Measurements from ENCODE around the gene FOXK1.
"Not testable (repeated sequence)": the region's sequence is repeated elsewhere in the genome, so short reads cannot be mapped to it uniquely, and the experiment has no call there.

The FOXK1 gene

DNA sequence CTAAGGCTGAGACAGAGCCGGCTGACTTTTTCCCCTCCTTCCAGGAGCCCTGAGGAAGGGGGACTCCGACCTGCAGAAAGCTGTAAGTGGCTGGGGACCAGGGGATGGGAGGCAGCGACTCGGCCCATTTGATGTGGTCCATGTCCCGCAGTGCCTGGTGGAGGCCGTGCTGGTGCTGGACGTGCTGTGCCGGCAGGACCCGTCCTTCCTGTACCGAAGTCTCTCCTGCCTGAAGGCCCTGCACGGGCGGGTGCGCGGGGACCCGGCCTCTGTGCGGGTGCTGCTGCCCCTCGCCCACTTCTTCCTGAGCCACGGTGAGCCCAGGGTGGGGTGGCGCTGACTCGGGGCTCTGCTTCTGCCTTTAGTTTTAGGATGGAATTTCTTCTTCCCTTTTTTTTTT, 103.3 kb downstream of the FOXK1 start:
- peaks cover 20% of the 10 kb centered on the region for H3K36me3 Mint-ChIP-seq (ENCODE audit: low read depth)
- H3K27me3 Mint-ChIP-seq (ENCODE audit: low read depth) = no peaks in the 10 kb centered on the region
- no peaks in the 10 kb centered on the region for H3K9me3 Mint-ChIP-seq
- no peaks in the 10 kb centered on the region for H3K4me1 Mint-ChIP-seq (ENCODE audit: low read depth)
- DNase-seq (ENCODE audit: low spot score) = no peak
- no peak overlapping the region for H3K27ac Mint-ChIP-seq
- H3K4me3 Mint-ChIP-seq = no peak overlapping the region

DNA sequence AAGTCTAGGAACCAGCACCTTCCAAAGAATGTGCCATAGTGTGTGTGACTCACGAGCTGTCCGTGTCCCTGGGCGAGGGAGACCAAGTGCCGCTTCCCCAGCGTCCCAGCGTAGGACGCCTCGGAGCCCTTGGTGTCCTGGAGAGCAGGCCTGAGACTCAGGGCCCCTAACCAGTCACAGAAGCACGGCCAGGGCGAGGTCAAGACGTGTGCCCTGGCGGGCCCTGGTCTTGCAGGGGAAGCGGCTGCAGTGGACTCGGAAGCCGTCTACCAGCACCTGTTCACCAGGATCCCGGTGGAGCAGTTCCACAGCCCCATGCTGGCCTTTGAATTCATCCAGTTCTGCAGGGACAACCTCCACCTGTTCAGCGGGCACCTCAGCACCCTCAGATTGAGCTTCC, 103.9 kb downstream of the FOXK1 start:
- no peak for DNase-seq (ENCODE audit: low spot score)
- Mint-ChIP-seq H3K9me3 (no peaks in the 10 kb centered on the region), H3K27ac (no peak overlapping the region), H3K27me3 (ENCODE audit: low read depth) (no peaks in the 10 kb centered on the region), H3K36me3 (ENCODE audit: low read depth) (peaks cover 18% of the 10 kb centered on the region), H3K4me3 (no peak overlapping the region), H3K4me1 (ENCODE audit: low read depth) (no peaks in the 10 kb centered on the region)

DNA sequence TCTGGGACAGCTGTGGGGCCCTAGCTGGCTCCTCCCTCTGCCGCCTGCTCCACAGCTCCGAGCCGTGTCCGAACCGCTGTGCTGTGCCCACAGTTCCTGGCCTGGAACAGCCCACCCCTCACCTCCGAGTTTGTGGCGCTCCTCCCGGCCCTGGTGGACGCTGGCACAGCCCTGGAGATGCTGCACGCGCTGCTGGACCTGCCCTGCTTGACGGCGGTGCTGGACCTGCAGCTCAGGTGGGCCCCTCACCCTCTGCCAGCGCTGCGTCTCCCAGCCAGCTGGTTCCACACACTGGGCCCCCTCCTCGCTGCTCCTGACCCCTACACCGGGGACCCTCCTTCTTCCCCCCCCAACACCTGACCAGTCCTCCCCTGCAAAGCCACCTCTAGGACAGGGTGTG, 105.4 kb downstream of the FOXK1 start:
- Mint-ChIP-seq H3K27ac (no peak overlapping the region), H3K27me3 (ENCODE audit: low read depth) (no peaks in the 10 kb centered on the region), H3K9me3 (no peaks in the 10 kb centered on the region), H3K4me3 (no peak overlapping the region), H3K4me1 (ENCODE audit: low read depth) (no peaks in the 10 kb centered on the region), H3K36me3 (ENCODE audit: low read depth) (peaks cover 15% of the 10 kb centered on the region)
- no peak for DNase-seq (ENCODE audit: low spot score)

DNA sequence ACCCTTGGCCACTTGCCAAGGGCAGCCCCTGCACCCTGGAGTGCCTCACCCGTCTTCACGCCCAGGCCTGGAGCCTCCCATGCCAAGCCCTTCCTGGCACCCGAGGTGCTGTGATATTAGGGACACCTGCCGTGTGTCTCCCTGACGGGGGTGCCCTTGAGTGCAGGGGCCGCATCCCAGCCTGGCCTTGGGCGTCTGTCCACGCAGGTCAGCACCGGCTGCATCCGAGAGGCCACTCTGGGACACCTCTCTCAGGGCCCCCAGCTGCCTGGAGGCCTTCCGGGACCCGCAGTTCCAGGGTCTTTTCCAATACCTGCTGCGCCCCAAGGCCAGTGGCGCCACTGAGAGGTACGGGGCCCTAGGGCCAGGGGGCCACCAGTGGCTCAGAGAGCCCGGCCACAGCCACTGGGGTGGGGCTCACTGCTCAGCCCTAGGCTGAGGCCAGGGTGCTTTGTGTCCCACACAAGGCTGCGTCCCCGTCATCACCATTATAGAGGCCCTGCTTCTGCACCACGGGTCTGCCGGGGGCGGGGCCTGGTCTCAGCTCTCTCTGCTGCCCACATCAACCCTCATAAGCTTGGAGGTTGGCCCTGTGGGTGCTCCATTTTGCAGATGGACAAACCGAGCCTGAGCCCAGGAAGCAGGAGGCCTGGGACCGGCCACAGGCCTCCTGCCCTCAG, 106.0 kb downstream of the FOXK1 start:
- no peaks in the 10 kb centered on the region for H3K4me1 Mint-ChIP-seq (ENCODE audit: low read depth)
- H3K27me3 Mint-ChIP-seq (ENCODE audit: low read depth) = no peaks in the 10 kb centered on the region
- H3K27ac Mint-ChIP-seq = no peak overlapping the region
- DNase-seq (ENCODE audit: low spot score) = no peak
- H3K36me3 Mint-ChIP-seq (ENCODE audit: low read depth) = peaks cover 15% of the 10 kb centered on the region
- H3K9me3 Mint-ChIP-seq = no peaks in the 10 kb centered on the region
- H3K4me3 Mint-ChIP-seq = no peak overlapping the region

DNA sequence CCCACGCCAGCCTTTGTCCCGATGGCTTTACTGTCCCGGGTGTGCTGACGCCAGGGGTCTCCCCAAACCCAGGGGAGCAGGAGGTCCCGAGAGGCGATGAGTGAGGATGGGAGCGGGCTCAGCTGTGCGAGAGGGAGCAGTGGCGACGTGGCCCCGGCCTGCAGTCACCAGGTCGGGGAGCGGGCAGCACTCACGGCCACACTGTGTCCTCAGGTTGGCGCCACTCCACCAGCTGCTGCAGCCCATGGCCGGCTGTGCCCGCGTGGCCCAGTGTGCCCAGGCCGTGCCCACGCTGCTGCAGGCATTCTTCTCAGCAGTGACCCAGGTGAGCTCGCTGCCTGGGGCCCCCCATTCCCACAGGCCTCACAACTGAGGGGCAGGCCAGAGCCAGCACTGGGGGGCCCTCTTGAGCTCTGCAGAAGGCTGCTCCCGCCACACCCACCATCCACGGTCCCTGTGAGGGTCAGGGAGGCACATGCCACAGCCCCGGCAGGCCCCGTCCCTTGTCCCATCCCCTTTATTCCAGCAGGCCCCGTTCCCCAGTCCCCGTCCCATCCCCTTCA, 106.6 kb downstream of the FOXK1 start:
- H3K27ac Mint-ChIP-seq = no peak overlapping the region
- no peaks in the 10 kb centered on the region for H3K9me3 Mint-ChIP-seq
- H3K27me3 Mint-ChIP-seq (ENCODE audit: low read depth) = no peaks in the 10 kb centered on the region
- no peaks in the 10 kb centered on the region for H3K4me1 Mint-ChIP-seq (ENCODE audit: low read depth)
- peaks cover 15% of the 10 kb centered on the region for H3K36me3 Mint-ChIP-seq (ENCODE audit: low read depth)
- no peak for DNase-seq (ENCODE audit: low spot score)
- H3K4me3 Mint-ChIP-seq = no peak overlapping the region

DNA sequence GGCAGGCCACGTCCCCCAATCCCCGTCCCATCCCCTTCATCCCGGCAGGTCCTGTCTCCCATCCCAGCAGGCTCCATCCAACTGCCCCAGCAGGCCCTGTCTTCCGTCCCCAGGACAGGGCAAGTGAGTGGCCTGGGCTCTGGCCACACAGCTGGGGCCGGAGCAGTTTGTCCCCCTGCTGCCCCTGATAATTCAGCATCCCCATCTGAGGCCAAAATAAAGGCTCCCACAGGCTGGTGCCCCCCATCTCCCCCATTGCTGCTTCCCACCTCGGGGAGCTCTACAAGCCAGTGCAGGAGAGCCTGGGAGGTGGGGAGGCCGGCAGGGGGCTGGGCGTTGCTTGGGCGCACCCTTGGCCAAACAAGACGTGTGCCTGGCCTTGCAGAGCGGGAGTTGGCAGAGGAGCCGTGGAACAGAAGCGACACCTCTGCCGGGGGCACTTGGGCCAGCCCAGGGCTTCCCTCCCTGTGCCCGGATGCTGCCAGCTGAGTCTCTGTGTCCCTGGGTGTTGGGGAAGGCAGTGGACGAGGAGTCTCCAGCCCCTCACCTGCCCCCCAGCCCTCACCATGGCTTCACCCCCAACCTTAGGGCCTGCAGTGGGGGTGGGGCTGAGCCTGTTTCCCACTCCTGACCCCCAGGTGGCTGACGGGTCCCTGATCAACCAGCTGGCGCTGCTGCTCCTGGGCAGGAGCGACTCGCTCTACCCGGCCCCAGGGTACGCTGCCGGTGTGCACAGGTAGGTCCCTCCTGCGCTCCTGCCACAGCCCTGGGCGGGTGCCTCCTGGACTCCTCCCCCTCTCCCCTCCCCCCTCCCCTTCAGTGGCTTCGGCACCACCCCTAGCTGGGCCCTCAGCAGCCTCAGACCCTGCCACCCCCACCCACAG, 107.3 kb downstream of the FOXK1 start:
- no peaks in the 10 kb centered on the region for H3K9me3 Mint-ChIP-seq
- H3K36me3 Mint-ChIP-seq (ENCODE audit: low read depth) = peaks cover 16% of the 10 kb centered on the region
- peaks cover 2% of the 10 kb centered on the region for H3K4me1 Mint-ChIP-seq (ENCODE audit: low read depth)
- no peak for DNase-seq (ENCODE audit: low spot score)
- H3K4me3 Mint-ChIP-seq = no peak overlapping the region
- H3K27me3 Mint-ChIP-seq (ENCODE audit: low read depth) = no peaks in the 10 kb centered on the region
- no peak overlapping the region for H3K27ac Mint-ChIP-seq

DNA sequence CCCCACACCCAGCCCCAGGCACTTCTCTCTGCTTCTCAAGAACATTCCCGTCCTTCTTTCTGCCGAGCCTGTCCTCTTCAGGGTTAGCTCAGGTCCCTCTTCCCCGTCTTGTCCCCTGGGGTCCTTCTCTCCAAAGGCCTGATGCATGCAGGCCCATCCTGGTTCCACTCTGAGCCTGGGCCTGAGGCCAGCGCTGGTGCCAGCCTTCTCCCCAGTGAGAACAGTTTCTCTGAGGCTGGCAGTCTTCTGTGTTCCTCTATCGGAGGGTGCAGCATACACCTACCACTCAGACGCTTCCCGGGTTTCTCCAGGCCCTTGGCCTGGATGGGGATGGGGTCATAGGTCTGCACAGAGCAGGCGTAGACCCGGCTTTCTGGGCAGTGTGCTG, 108.0 kb downstream of the FOXK1 start:
- Mint-ChIP-seq H3K27ac (no peak overlapping the region), H3K36me3 (ENCODE audit: low read depth) (peaks cover 18% of the 10 kb centered on the region), H3K4me1 (ENCODE audit: low read depth) (peaks cover 2% of the 10 kb centered on the region), H3K4me3 (no peak overlapping the region), H3K27me3 (ENCODE audit: low read depth) (no peaks in the 10 kb centered on the region), H3K9me3 (no peaks in the 10 kb centered on the region)
- no peak for DNase-seq (ENCODE audit: low spot score)

DNA sequence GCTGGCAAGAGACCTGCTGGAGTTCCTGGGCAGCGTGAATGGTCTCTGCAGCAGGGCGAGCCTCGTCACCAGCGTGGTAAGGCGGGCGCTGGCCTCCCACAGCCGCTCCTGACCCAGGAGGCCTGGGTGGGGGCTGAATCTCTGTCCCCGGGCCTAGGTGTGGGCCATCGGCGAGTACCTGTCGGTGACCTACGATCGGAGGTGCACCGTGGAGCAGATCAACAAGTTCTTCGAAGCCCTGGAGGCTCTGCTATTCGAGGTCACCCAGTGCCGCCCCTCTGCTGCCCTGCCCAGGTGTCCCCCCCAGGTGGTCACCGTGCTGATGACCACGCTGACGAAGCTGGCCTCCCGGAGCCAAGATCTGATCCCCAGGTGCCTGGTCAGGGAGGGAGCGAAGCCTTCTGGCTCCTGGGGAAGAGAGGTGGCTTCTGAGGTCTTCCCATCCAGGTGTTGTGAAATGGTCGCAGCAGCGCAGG, 108.5 kb downstream of the FOXK1 start:
- H3K4me1 Mint-ChIP-seq (ENCODE audit: low read depth) = peaks cover 2% of the 10 kb centered on the region
- H3K27me3 Mint-ChIP-seq (ENCODE audit: low read depth) = no peaks in the 10 kb centered on the region
- no peaks in the 10 kb centered on the region for H3K9me3 Mint-ChIP-seq
- H3K36me3 Mint-ChIP-seq (ENCODE audit: low read depth) = peaks cover 18% of the 10 kb centered on the region
- DNase-seq (ENCODE audit: low spot score) = no peak
- H3K4me3 Mint-ChIP-seq = no peak overlapping the region
- no peak overlapping the region for H3K27ac Mint-ChIP-seq

DNA sequence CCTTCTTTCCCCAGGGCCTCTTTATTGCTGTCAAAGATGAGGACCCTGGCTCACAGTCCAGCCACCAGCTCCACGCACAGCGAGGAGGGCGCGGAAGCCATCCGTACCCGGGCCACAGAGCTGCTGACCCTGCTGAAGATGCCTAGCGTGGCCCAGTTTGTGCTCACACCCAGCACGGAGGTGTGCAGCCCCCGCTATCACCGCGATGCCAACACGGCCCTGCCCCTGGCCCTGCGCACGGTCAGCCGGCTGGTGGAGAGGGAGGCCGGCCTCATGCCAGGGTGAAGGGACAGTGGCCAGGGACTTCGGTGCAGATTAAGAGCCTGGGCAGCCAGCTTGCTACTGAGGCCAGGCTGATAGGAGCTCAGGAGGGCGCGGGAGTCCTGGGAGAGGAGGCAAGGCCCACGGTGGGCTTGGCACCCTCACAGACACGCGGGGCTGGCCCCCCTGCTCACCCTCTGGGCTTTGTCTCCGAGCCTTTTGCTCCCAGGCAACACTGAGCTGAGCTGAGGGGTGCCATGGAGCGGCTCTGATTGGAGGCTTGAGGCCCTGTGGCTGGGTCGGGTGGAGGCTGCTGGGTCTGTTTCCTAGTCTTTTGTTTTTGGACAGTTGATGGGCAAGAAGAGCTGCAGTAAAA, 109.1 kb downstream of the FOXK1 start:
- H3K4me3 Mint-ChIP-seq = no peak overlapping the region
- H3K27me3 Mint-ChIP-seq (ENCODE audit: low read depth) = no peaks in the 10 kb centered on the region
- no peak overlapping the region for H3K27ac Mint-ChIP-seq
- peaks cover 16% of the 10 kb centered on the region for H3K36me3 Mint-ChIP-seq (ENCODE audit: low read depth)
- no peaks in the 10 kb centered on the region for H3K9me3 Mint-ChIP-seq
- H3K4me1 Mint-ChIP-seq (ENCODE audit: low read depth) = peaks cover 2% of the 10 kb centered on the region
- no peak for DNase-seq (ENCODE audit: low spot score)

DNA sequence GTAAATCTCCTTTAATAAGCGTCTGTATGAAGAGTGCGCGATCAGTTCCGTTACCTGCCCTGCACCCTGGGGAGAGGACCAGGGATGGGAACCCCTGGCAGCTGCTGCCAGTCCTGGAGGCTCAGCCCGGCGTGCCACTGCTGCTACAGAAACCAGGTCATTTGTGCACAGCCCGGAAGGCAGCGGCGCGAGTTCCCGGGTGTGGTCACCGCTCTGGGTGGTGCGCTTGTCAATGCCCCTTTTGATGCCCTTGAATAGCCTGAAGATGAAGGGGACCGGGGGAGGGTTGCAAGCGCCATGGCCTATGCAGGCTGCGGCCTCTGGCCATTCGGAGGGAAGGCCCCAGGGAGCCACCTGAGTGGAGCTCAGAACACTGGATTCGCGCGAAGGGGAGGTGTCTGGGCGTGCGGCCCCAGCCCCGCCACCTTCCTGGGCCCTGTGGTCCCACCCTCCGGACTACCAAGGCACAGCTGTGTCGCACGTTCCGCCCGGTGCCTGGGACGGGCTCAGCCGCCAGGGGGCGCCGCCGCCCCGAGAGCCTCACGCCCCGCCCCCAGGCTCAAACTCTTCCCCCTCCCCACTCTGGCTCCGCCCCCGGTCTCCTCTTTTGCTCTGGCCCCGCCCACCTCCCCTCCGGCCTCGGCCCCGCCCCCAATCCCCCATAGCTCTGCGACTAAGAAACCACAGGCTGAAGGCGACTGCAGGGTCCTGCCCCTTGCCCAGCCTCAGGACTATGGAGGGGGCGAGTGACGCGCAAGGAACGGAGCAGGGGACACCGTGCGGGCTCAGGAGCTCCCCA, 109.8 kb downstream of the FOXK1 start:
- Mint-ChIP-seq H3K27me3 (ENCODE audit: low read depth) (no peaks in the 10 kb centered on the region), H3K4me1 (ENCODE audit: low read depth) (peaks cover 2% of the 10 kb centered on the region), H3K36me3 (ENCODE audit: low read depth) (peaks cover 16% of the 10 kb centered on the region), H3K27ac (no peak overlapping the region), H3K4me3 (no peak overlapping the region), H3K9me3 (no peaks in the 10 kb centered on the region)
- peak; percentile 69 for DNase-seq (ENCODE audit: low spot score)

DNA sequence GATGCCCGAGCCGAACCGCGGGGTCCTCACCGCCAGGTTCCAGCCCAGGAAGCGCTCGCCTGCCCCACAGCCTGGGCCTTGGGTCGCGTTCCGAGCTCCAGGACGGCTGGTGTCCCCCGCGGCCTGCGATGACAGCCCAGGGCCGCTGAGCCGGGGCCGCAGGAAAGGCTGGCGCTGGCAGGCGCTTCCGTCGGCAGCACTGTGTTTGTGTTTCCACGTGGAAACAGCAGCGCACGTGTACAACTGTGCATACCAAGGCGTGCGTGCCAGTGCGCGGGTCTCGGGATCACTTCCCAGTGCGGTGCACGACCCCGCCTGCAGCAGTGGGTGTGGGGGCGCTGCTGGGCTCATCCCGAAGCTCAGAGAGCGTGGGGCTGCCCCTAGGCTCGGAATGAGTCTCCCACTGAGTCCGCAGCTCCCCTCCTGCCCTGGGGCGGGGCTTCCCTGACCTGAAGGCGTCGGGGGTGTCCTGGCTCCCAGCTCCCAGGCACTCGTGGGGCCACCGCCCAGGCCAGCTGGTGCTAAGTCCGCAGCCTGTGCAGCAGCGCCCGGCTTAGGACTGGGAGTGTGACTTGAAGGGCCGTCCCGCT, 110.5 kb downstream of the FOXK1 start:
- H3K27me3 Mint-ChIP-seq (ENCODE audit: low read depth) = no peaks in the 10 kb centered on the region
- H3K4me1 Mint-ChIP-seq (ENCODE audit: low read depth) = peaks cover 2% of the 10 kb centered on the region
- no peak for DNase-seq (ENCODE audit: low spot score)
- no peak overlapping the region for H3K27ac Mint-ChIP-seq
- H3K9me3 Mint-ChIP-seq = no peaks in the 10 kb centered on the region
- no peak overlapping the region for H3K4me3 Mint-ChIP-seq
- H3K36me3 Mint-ChIP-seq (ENCODE audit: low read depth) = peaks cover 16% of the 10 kb centered on the region

DNA sequence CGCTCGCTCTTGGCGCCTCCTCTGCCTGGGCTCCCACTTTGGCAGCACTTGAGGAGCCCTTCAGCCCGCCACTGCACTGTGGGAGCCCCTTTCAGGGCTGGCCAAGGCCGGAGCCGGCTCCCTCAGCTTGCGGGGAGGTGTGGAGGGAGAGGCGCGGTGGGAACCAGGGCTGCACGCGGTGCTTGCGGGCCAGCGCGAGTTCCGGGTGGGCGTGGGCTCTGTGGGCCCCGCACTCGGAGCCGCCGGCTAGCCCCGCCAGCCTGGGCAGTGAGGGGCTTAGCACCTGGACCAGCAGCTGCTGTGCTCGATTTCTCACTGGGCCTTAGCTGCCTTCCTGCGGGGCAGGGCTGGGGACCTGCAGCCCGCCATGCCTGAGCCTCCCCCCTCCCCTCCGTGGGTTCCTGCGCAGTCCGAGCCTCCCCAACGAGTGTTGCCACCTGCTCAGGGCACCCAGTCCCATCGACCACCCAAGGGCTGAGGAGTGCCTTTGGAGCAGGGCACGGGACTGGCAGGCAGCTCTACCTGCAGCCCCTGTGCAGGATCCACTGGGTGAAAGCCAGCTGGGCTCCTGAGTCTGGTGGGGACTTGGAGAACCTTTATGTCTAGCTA, 111.4 kb downstream of the FOXK1 start:
- H3K4me1 Mint-ChIP-seq (ENCODE audit: low read depth); H3K4me3 Mint-ChIP-seq; DNase-seq (ENCODE audit: low spot score); H3K27ac Mint-ChIP-seq; H3K9me3 Mint-ChIP-seq; H3K27me3 Mint-ChIP-seq (ENCODE audit: low read depth): not testable (repeated sequence)
- peaks cover 14% of the 10 kb centered on the region for H3K36me3 Mint-ChIP-seq (ENCODE audit: low read depth)

DNA sequence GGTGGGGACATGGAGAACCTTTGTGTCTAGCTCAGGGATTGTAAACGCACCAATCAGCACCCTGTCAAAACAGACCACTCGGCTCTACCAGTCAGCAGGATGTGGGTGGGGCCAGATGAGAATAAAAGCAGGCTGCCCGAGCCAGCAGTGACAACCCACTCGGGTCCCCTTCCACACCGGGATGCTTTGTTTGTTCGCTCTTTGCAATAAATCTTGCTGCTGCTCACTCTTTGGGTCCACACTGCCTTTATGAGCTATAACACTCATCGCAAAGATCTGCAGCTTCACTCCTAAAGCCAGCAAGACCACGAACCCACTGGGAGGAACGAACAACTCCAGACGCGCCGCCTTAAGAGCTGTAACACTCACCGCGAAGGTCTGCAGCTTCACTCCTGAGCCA, 112.1 kb downstream of the FOXK1 start:
- H3K4me3 Mint-ChIP-seq = not testable (repeated sequence)

More for the DNA sequence above, 112.1 kb downstream of the FOXK1 start:
- not testable (repeated sequence) for H3K27me3 Mint-ChIP-seq (ENCODE audit: low read depth); H3K4me1 Mint-ChIP-seq (ENCODE audit: low read depth); H3K9me3 Mint-ChIP-seq; DNase-seq (ENCODE audit: low spot score); H3K27ac Mint-ChIP-seq
- peaks cover 11% of the 10 kb centered on the region for H3K36me3 Mint-ChIP-seq (ENCODE audit: low read depth)
